HG03064 (cell line): Measurements from ENCODE around the gene TCERG1L.

Source experiments
- ATAC-seq: cut with Tn5 transposase; IDR thresholded peaks from one replicate; pipeline ENCODE4 v1.9.1; 2021; ENCODE audit warnings: low read depth; ENCODE audit not compliant: unreplicated experiment

Gene TCERG1L

DNA sequence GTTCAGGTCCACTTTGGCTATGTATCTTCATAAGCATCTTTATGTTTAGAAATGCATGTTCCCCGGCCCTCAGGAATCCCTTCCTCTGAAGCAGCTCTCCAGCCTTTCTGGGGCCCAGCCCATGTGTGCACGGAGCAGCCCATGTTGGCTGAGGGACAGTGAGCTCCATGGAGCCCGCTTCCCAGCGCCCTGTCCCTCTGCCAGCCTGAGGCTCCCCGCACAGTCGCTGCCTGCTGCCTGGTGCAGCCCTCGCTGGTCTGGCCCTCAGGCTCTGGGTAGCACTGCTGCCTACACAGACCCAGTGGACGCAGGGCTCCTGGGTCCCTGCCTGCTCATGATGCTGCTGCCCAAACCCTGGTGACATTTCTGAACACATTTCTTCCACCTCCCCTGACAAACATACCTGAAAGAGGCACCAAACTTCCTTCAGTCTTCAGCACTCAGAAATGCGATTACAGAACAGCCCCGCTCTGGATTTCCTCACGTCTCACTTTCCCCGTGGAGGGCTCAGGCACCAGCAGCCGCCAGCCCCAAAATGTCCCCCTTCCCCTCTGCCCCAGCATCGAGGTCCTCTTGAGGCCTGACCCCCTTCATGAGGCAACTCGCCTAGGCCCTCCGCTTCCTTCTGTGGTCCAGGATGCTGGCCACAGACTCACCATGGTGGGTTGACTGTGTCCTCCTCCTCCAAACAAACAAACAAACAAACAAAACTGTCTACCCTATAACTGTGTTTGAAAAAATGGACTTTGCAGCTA, 5.0 kb upstream of the TCERG1L start:
- no peak for ATAC-seq

DNA sequence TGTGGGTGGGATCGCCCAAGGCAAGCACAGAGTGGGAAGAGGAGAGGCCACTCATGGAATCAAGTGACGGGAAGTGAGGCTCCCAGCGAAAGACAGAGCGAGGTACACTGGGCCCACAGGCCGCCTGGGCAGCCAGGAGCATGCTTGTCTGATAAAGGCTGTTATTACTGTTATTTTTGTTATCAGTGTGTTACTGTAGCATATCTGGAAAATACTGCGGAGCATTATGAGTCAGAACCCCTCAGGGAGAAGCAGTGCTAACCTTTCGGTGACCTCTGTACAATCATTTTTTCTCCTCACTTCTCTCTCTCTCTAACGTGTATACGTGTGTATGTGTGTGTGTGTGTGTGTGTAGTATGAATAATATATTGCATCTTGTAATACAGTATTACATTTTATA, 3.8 kb upstream of the TCERG1L start:
- no peak for ATAC-seq

- no peak for ATAC-seq
Measured at GRCh38 chr10:131314799-131315198, 3.3 kb upstream of the TCERG1L start.

- no peak for ATAC-seq
Measured at GRCh38 chr10:131314148-131314547, 2.6 kb upstream of the TCERG1L start.

GRCh38 chr10:131313377-131313776, 1.9 kb upstream of the TCERG1L start:
- ATAC-seq, result no peak

GRCh38 chr10:131312478-131312836, 936 bp upstream of the TCERG1L start:
- no peak for ATAC-seq

- no peak for ATAC-seq
Measured at GRCh38 chr10:131311402-131311660, 190 bp downstream of the TCERG1L start.

DNA sequence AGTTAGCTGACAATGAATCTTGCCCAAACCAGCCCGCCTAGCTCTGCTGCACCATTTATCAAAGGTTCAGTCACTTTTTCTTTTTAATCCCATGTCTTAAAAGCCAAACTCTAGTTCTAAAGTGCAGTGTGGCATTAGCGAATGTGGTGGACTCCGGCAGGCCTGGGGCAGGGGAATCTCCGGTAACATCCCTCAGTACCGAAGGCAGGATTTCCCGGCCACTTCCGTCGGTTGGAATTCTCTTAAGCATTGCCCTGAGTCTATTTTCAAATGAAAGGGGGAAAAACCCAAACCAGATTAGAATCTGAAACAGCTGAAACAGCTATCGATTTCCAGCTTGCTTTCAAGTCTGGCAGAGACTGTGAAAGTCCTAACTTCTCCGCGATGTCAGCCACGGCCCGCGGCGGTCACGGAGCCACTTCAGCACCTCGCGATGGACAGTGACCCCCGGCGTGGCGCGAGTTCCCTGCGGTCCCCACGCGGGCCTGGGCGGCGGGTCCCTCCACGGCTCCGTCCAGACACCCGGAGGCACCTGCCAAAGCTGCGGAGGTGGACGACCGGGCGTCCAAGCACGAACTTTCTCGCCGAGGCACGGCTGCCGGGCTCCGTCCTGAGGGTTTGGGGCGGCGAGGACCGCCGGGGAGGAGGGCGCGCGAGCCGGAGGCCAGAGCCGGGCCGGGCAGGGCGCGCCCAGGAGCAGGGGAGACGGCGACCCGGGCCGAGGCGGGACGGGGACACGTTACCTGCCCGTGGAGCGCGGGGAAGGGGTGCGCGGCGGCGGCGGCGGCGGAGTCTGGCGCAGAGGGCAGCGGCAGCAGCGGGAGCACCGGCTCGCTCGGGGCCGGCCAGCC, 745 bp downstream of the TCERG1L start:
- no peak for ATAC-seq

DNA sequence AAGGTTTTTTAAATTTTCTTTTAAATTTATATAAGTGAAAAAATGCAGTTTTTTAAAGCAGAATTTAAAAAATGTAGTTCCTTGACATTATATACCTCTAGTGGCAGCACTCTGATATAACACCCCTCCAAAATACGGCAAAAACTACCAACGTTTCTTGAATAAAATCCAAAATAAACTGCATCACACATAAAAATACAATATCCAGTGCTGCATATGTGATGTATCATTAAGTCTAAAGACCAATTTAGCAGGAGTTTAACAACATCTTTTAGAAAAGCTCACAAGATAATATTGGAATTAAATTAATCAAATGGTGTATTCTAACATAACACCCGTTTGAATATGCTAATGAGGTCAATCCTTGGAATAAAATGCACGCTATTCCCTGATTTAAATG, 1.4 kb downstream of the TCERG1L start:
- no peak for ATAC-seq

GRCh38 chr10:131300508-131300907, 11.0 kb downstream of the TCERG1L start:
- ATAC-seq, result no peak

DNA sequence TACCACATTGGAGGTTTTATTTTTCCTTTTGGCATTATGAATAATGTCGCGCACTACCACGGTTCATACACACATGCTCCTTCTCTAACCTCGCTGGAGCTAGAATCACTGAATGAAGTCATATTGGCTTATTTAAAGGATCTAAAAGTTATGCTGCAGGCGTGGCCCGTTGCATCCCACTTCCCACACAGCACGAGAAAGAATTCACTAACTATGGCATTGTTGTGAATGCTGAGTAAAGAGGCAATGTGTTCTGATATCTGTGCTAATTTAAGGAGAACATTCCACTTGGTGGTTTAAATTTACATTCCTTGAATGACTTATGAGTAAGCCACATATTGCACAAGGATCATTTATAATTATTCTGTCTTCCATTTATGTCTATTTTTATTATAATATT, 20.7 kb downstream of the TCERG1L start:
- no peak for ATAC-seq

DNA sequence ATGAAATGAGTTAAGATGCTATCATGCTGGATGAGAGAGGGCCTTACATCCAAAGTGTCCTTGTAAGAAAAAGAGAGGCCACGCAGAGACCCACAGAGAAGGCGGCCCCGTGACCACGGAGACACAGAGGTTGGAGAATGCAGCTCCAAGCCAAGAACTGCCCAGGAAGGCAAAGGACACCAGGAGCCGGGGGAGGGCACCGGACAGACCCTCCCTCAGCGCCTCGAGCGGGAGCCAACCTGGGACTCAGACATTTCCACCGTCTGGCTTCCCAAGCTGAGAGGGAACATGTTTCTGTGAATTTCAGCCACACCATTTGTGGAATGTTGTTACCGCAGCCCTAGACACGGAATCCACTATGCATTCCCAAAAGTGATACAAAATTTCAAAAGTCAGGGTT, 22.9 kb downstream of the TCERG1L start:
- ATAC-seq, result no peak

DNA sequence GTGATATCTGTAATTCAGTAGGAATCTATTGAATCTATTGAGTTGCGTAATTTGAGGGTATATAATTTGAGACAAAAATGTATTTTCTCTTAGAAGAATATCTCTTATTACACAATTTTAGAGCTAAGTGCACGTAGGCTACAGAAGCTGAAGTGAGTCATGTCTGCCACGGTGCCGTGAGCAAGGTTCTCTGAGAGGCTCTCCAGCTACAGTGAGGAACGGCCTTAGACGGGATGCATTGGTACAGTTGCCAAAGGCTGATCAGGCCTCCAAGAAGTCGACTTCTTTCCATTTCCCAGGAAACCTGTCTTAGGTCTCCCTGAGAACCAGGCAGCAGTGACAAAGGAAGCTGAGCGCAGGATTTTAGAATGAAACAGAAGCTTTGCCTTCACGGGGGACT, 28.6 kb downstream of the TCERG1L start:
- ATAC-seq, result no peak

- no peak for ATAC-seq
Measured at GRCh38 chr10:131280101-131280500, 31.4 kb downstream of the TCERG1L start.

DNA sequence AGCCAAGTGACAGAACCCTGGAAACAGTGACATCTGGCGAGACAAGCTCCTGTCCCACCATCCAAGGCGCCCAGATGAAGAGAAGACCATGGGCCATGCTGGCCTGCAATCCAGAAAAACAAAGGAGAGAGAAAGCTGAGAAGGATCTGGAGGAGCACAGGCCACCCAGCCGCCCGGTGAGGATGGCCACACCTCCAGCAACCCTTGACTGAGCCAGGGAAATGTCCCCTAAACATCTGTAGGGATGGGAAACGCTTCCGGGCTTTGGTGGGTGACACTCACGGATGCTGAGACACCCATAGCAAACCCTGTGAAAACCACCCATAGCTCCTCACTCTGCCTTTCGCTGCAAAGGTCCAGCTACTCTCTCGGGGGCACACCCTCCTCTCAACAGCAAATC, 32.0 kb downstream of the TCERG1L start:
- ATAC-seq, result no peak

DNA sequence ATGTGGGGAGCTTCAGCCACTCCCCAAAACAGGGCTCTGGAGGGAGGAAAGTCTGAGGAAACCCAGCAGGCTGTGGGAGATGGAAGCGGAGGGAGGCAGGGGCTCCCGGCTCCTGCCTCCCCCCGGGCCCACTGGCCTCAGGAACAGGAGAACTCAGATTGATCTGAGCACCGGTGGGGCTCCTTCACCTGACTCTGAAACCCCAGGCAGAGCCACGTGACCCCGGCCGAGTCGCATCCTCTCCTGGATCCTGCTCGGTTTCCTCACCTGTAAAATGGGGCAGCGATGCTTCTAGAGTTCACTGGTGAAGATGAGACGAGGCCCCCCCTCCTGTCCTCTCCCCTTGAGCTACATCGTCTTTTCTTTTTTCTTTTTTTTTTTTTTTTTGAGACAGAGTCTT, 33.6 kb downstream of the TCERG1L start:
- ATAC-seq, result no peak

- no peak for ATAC-seq
Measured at GRCh38 chr10:131277278-131277677, 34.2 kb downstream of the TCERG1L start.

GRCh38 chr10:131275691-131276090, 35.8 kb downstream of the TCERG1L start:
- no peak for ATAC-seq

DNA sequence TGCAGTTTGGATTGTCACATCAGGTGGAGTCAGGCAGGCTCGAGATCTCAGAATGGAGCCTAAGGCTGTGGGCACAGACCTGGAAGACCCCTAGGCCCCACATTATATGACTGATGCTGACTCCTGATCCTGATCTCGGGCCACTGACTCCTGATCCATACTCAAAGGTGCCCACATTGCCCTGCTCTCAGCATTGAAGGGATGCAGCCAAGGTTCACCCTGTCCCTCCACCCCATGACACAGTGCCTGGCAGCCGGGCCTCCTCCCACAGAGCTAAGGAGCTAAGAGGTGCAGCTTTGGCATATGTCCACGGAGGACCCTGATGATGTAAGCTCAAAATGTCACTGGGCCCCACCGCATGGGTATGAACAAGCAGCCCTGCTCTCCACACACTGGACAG, 36.6 kb downstream of the TCERG1L start:
- ATAC-seq, result no peak

- ATAC-seq, result no peak
Measured at GRCh38 chr10:131274133-131274880, 37.2 kb downstream of the TCERG1L start.

DNA sequence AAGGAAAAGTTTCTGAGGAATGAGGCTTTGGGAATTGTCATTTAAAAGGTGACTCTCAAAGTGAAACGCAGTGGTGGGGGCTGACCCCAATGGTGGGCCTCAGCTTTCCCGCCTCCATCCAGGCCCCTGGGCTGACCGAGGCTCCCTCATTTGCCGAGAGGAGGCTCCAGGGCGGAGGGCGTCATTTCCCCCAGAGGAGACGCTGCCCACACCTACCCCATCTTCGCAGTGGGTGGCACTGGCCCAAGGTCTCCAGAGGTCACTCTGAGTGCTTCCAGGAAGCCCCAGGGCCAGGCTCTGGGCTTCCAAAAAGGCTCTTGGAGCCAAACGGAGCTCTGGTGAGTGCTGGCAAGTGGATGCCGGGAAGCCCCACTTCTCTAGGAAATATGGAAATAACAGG, 38.0 kb downstream of the TCERG1L start:
- ATAC-seq, result no peak
